NCI-H2081 (cell line): ENCODE data around the gene GPHN.
"Not testable (repeated sequence)": the region's sequence is repeated elsewhere in the genome, so short reads cannot be mapped to it uniquely, and the experiment has no call there.

Experiments used
- DNase-seq, 2 experiments: peaks; one replicate each; lab custom pipeline; 2025; lab: John Stamatoyannopoulos, UW

GPHN gene

GRCh38 chr14:66804141-66804540 is 296.2 kb downstream of the GPHN start:
- no peak for DNase-seq

- DNase-seq = no peak
These were observed 305.7 kb downstream of the GPHN start for GRCh38 chr14:66813636-66814035.

- DNase-seq = no peak
These were observed 307.7 kb downstream of the GPHN start for GRCh38 chr14:66815687-66816086.

- DNase-seq = no peak
These were observed 316.3 kb downstream of the GPHN start for GRCh38 chr14:66824251-66824650.

DNA sequence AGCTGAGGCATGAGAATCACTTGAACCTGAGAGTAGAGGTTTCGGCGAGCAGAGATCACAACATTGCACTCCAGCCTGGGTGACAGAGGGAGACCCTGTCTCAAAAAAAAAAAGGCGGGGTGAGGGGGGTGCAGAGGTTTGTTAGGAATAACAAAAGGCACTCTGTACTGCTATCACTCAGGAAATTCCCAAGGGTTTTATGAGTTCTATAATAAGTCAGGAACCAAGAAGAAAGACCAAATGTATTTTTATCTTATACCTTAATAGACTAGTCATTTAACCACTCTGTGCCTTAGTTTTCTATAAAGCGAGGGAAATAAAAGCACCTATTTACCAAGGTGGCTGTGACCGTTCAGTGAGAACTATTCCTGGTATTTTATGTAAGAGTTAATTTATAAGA is 319.2 kb downstream of the GPHN start:
- DNase-seq = no peak

DNA sequence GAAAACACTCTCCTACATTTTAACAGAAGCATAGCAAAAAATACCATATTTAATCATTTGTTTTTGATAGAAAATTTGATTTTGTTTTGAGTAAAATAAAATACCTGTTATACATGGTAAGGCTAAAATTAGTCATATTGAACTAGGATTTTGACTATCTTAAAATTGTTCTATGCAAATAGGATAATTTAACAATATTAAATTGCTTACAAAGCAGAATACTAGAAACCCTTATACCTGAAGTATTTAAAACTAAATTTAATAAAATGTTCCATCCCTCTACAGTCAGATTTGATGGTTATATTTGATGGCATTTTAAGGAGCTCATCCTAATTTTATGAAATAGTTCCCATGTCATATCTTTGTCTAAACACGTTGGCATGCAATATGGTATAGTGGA is 323.2 kb downstream of the GPHN start:
- DNase-seq = no peak

DNA sequence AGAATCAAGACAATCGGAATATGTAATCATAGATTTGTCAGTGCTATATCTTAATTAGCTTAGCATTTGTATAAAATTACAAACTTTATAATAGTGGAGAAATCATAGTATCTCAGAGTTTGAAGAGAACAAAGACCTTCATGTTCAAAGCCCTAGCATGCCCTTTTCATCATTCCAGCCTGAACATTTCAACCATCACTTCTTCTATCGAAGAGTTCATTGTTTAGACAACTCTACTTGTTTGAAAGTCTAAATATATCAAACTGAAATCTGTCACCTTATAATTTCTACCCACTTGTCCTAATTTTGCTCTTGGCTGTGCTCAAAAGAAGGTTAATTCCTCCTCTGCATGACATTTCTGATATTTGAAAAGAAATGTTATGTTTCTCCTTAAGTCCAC is 325.9 kb downstream of the GPHN start:
- DNase-seq = no peak

DNA sequence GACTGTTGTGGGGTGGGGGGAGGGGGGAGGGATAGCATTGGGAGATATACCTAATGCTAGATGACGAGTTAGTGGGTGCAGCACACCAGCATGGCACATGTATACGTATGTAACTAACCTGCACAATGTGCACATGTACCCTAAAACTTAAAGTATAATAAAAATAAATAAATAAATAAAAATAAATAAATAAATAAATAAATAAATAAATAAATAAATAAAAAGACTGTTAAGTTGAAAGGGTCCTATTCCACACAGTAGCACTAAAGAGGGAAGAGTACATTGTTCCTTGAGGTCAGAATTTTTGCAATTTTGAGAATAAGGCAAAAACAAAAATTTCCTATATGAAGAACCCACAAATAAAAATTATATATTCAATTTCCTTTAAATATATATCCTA is 329.5 kb downstream of the GPHN start:
- not testable (repeated sequence) for DNase-seq

DNA sequence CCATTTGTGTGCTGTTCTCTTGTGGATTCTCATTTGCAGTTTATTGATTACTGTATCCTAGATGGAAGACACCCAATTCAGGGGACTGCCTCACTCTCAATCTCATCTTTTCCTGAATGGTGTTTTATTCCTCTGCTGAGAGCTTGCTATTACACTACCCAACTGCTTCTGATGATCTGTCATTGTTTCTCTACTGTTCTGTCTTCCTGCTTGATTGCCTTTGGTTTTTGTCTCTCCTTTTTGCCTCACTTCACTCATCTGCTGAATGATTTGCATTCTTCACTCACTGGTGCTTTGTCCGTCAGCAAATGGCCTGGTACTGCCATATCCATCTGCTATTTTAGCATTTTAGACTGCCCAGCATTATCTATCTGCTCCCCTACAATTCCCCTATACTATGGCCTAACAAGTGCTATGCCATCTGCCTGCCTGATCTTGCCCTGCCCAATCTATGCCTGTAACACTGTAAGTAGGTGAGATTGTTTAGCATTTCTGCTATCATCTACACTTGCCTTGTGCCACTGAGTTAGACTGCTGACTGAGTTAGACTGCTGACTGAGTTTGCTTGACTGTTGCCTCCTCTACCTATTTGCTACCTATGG is 335.1 kb downstream of the GPHN start:
- no peak for DNase-seq

DNA sequence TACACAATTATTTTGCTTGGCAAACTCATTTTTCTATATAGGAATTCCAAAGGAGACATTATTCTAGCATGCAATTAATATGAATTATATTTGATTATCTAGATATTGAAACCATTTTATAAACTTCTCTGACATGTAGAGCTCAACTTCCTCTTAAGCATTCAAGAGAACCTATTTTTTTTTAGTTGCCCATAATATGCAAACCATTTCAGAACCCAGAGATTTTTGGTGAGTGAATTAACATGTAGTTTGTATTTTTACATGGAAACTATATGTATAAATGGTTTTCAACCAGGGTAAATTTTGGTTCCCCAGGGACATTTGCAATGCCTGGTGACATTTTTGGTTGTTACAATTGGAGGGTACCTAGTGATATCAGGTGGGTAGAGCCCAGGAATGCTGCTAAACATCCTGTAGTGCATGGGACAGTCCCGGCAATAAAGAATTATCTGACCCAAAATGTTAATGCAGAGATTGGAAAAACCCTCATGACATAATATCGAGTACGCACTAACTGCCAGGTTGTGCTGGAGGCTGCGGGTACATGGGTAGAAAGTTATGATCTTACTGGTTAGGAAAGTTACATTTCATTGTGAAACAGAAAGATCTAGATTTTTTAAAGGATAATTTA is 342.4 kb downstream of the GPHN start:
- DNase-seq = no peak

DNA sequence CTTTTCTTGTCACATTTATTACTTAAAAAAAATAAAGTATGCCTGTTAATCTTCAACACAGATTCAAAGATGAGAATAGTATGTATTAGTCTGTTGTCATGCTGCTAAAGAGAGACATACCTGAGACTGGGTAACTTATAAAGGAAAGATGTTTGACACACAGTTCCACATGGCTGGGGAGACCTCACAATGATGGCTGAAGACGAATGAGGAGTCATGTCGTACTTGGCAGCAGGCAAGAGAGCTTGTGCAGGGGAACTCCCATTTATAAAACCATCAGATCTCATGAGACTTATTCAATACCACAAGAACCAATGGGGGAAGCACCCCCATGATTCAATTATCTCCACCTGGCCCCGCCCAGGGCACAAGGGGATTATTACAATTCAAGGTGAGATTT is 345.4 kb downstream of the GPHN start:
- DNase-seq = no peak

DNA sequence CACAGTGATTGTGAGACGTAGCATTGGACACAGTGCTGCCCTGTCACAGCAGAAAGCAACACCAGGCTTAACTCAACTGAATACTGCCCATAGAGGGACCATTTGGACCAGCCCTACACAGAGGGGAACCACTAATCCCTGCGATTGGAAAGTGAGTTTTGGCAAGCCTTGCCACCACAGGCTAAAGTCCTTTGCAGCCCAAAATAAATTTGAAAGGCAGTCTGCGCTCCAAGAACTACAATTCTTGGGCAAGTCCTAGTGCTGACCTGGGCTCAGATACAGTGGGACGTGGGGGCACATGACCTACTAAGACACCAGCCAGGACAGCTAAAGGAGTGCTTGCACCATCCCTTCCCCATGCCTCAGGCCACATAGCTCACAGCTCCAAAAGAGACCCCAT is 349.9 kb downstream of the GPHN start:
- DNase-seq = no peak

DNA sequence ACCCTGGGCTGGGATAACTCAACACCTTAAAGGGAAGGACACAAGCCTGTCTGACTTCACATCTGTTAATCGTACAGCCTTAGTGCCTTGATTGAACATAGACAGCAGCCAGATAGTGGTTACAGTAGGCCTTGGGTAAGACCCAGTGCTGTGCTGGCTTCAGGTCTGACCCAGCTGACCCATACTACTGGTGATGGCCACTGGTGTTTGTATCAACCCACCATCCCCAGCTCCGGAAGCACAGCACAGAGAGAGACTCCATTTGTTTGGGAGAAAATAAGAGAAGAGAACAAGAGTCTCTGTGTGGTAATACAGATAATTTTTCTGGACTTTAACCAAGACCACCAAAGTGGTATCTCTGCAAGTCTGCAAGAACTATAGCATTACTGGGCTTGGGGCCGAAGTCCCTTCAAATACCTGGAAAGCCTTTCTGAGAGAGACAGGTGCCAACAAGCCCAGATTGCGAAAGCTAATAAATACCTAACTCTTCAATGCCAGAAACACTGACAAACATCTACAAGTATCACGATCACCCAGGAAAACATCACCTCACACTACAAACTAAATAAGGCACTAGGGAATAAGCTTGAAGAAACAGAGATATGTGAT is 351.2 kb downstream of the GPHN start:
- DNase-seq = no peak

- DNase-seq = no peak
These were observed 373.6 kb downstream of the GPHN start for GRCh38 chr14:66881596-66881995.

GRCh38 chr14:66884149-66884548 is 376.2 kb downstream of the GPHN start:
- peak in 1 of 2 experiments; percentile 67 for DNase-seq

GRCh38 chr14:66900719-66901118 is 392.8 kb downstream of the GPHN start:
- DNase-seq = no peak

DNA sequence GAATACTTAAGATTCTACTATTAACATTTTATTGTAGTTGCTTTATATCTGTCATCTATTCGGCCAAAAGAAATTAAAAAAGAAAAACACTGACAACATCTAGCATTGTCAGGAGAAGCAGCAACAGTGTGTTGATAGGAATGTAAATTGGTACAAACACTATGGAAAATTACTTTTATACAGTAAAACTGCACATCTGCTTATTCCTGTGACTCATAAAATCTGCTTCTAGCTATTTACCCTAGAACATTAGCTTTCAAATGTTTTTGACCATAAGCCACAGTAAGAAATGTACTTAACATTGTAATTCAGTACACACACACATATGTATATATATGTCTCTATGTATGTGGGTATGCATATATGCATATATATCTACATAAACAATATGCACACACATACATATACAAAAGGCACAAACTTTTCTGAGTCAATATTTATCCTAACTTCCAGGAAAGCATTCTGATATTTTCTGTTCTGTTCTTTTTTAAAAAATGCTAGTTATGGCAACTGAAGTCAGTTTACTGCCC is 402.4 kb downstream of the GPHN start:
- DNase-seq = no peak

DNA sequence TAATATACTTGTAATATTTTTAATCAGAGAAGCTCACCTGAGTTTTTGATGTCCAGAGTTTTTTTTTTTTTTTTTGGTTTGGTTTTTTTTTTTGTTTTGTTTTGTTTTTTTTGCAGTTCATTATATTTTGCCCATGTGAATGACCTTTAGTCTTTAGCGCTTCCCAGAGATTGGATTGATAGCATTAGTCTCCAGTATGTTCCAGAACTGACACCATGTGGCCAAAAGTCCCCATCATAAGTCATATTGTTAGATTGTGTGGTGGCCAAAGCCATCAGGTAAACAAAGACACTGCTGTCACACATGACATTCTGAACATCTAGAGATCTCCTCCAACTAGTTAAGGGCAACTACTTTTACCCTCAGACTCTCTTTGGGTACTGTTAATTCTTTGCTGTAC is 408.5 kb downstream of the GPHN start:
- no peak for DNase-seq

DNA sequence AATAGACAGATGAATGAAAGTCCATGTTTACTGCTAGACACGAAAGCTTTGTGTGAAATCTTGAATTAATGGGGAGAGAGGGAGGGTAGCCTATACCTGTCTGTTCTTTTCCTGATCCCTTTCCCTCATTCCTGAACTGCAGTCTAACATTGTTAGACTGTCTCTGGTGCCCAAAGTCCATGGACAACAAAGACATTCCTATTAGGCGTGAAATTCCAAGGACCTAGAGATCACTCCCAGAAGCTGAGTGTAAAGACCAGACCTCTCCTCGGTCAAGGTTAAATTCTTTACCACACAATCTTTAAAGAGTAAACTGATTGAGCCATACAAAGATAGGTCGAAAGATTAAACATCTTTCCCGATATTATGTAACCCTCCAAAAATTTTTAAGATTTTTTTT is 410.6 kb downstream of the GPHN start:
- DNase-seq = no peak

DNA sequence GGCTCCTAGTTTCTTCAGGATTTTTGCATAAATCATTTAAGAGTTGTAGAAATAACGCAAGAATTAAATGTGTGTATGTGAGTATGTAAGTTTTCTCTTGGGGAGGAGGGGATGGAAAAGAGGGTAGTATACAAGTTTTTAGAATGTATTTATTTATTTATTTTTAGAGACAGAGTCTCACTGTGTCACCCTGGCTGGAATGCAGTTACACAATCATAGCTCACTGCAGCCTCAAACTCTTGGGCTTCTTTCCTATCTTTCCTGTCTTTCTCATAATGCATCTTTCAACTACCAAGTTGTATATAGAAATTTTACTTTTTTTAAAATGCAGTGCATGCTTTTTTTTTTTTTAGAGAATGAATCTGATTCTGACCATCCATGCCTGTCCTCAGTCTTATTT is 412.2 kb downstream of the GPHN start:
- DNase-seq = no peak

- no peak for DNase-seq
These were observed 415.3 kb downstream of the GPHN start for GRCh38 chr14:66923251-66923650.

- DNase-seq = no peak
These were observed 431.5 kb downstream of the GPHN start for GRCh38 chr14:66939409-66939808.

- peak in 1 of 2 experiments; percentile 27 for DNase-seq
These were observed 436.9 kb downstream of the GPHN start for GRCh38 chr14:66944872-66945271.

GRCh38 chr14:66955159-66955558 is 447.2 kb downstream of the GPHN start:
- DNase-seq = no peak
